ENCODE data around the gene OR2A42.
"Not testable (repeated sequence)": the region's sequence is repeated elsewhere in the genome, so short reads cannot be mapped to it uniquely, and the experiment has no call there.

GRCh38 chr7:144201978-144202377 lies 37.4 kb downstream of the OR2A42 start:
- not testable (repeated sequence) for TF ChIP-seq CTCF (IDR thresholded peaks at IDR 0.05; ENCODE audit: low read length); EZH2 (optimal IDR thresholded peaks at IDR 0.05; ENCODE audit: low read depth, low read length); EZH2phosphoT487 (IDR thresholded peaks at IDR 0.05; ENCODE audit: low read length)

All from MM.1S (cell line).